Measurements from ENCODE around the gene PROB1.

The PROB1 gene

GRCh38 chr5:139415869-139416268 lies 21.0 kb upstream of the PROB1 start:
- TF ChIP-seq BACH2 (CRISPR knock-in tag; IDR thresholded peaks at IDR 0.05; ENCODE audit: borderline replicate concordance) = no peak
- no peak for TF ChIP-seq PPARA (CRISPR knock-in tag; IDR thresholded peaks at IDR 0.05; ENCODE audit: borderline replicate concordance)
- TF ChIP-seq ZC3H10 (CRISPR knock-in tag; IDR thresholded peaks at IDR 0.05) = no peak
- no peak for TF ChIP-seq CSDC2 (CRISPR knock-in tag; IDR thresholded peaks at IDR 0.05)
- no peak for ATAC-seq

DNA sequence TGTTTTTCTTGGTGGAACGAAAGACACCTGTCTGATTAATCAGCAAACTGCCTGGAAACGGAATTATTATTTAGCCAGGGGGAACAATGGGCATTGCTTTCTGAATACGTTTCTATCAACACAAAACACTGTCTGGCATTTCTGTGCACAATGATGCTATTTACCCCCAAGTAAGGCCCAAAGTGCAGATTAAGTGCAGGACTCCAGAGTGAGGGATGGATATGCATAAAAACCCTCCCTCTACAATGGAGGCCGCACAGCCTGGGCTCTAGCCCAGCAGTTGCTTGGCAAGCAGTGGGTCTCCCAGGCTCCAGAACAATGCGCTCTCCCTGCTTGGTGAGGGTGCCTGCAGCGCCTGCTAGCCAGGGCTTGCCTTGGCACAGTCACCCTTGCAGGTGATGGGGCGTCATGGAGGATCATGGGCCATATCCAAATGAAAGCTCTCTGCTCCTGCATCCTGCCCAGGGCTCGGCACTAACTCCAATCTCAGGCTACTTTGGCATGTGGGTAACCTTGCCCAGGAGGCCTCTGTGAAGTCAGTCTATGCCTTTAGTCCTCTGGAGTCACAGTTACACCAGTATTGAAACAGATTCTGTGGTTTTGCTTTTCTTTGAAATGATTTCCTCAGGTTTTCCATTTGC lies 20.4 kb upstream of the PROB1 start:
- no peak for ATAC-seq
- TF ChIP-seq, protein P1, sequence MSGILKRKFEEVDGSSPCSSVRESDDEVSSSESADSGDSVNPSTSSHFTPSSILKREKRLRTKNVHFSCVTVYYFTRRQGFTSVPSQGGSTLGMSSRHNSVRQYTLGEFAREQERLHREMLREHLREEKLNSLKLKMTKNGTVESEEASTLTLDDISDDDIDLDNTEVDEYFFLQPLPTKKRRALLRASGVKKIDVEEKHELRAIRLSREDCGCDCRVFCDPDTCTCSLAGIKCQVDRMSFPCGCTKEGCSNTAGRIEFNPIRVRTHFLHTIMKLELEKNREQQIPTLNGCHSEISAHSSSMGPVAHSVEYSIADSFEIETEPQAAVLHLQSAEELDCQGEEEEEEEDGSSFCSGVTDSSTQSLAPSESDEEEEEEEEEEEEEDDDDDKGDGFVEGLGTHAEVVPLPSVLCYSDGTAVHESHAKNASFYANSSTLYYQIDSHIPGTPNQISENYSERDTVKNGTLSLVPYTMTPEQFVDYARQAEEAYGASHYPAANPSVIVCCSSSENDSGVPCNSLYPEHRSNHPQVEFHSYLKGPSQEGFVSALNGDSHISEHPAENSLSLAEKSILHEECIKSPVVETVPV (CRISPR knock-in tag; IDR thresholded peaks at IDR 0.05) = no peak
- no peak for TF ChIP-seq ZNF70 (CRISPR knock-in tag; IDR thresholded peaks at IDR 0.05)
- no peak for TF ChIP-seq TOX (CRISPR knock-in tag; IDR thresholded peaks at IDR 0.05; ENCODE audit: borderline replicate concordance)
- TF ChIP-seq BACH2 (CRISPR knock-in tag; IDR thresholded peaks at IDR 0.05; ENCODE audit: borderline replicate concordance) = no peak
- TF ChIP-seq SNAI2 (CRISPR knock-in tag; IDR thresholded peaks at IDR 0.05) = no peak
- no peak for TF ChIP-seq ZNF8 (CRISPR knock-in tag; IDR thresholded peaks at IDR 0.05)
- no peak for TF ChIP-seq GLIS3 (CRISPR knock-in tag; IDR thresholded peaks at IDR 0.05)
- TF ChIP-seq RARB (CRISPR knock-in tag; IDR thresholded peaks at IDR 0.05) = no peak
- TF ChIP-seq ARNTL (CRISPR knock-in tag; IDR thresholded peaks at IDR 0.05; ENCODE audit: borderline replicate concordance, low read depth) = no peak
- no peak for TF ChIP-seq PPARA (CRISPR knock-in tag; IDR thresholded peaks at IDR 0.05; ENCODE audit: borderline replicate concordance)
- no peak for TF ChIP-seq ZFP3 (CRISPR knock-in tag; IDR thresholded peaks at IDR 0.05)
- no peak for TF ChIP-seq POU6F1 (CRISPR knock-in tag; IDR thresholded peaks at IDR 0.05; ENCODE audit: borderline replicate concordance, low read depth)
- TF ChIP-seq, protein P2, sequence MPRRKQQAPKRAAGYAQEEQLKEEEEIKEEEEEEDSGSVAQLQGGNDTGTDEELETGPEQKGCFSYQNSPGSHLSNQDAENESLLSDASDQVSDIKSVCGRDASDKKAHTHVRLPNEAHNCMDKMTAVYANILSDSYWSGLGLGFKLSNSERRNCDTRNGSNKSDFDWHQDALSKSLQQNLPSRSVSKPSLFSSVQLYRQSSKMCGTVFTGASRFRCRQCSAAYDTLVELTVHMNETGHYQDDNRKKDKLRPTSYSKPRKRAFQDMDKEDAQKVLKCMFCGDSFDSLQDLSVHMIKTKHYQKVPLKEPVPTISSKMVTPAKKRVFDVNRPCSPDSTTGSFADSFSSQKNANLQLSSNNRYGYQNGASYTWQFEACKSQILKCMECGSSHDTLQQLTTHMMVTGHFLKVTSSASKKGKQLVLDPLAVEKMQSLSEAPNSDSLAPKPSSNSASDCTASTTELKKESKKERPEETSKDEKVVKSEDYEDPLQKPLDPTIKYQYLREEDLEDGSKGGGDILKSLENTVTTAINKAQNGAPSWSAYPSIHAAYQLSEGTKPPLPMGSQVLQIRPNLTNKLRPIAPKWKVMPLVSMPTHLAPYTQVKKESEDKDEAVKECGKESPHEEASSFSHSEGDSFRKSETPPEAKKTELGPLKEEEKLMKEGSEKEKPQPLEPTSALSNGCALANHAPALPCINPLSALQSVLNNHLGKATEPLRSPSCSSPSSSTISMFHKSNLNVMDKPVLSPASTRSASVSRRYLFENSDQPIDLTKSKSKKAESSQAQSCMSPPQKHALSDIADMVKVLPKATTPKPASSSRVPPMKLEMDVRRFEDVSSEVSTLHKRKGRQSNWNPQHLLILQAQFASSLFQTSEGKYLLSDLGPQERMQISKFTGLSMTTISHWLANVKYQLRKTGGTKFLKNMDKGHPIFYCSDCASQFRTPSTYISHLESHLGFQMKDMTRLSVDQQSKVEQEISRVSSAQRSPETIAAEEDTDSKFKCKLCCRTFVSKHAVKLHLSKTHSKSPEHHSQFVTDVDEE (CRISPR knock-in tag; IDR thresholded peaks at IDR 0.05) = no peak
- no peak for TF ChIP-seq ZNF565 (CRISPR knock-in tag; conservative IDR thresholded peaks at IDR 0.05; ENCODE audit: low read depth)
- no peak for TF ChIP-seq ZFP30 (CRISPR knock-in tag; IDR thresholded peaks at IDR 0.05)
- TF ChIP-seq ZC3H10 (CRISPR knock-in tag; IDR thresholded peaks at IDR 0.05) = no peak
- no peak for TF ChIP-seq ISL1 (CRISPR knock-in tag; IDR thresholded peaks at IDR 0.05)

- ATAC-seq = no peak
- no peak for TF ChIP-seq POU6F1 (CRISPR knock-in tag; IDR thresholded peaks at IDR 0.05; ENCODE audit: borderline replicate concordance, low read depth)
- TF ChIP-seq BACH2 (CRISPR knock-in tag; IDR thresholded peaks at IDR 0.05; ENCODE audit: borderline replicate concordance) = no peak
- no peak for TF ChIP-seq ISL1 (CRISPR knock-in tag; IDR thresholded peaks at IDR 0.05)
These were observed 19.8 kb upstream of the PROB1 start for GRCh38 chr5:139414581-139415130.

- no peak for ATAC-seq
- TF ChIP-seq TOX (CRISPR knock-in tag; IDR thresholded peaks at IDR 0.05; ENCODE audit: borderline replicate concordance) (no peak), BACH2 (CRISPR knock-in tag; IDR thresholded peaks at IDR 0.05; ENCODE audit: borderline replicate concordance) (no peak), ZNF565 (CRISPR knock-in tag; conservative IDR thresholded peaks at IDR 0.05; ENCODE audit: low read depth) (no peak), ISL1 (CRISPR knock-in tag; IDR thresholded peaks at IDR 0.05) (no peak)
- TF ChIP-seq, protein P2 (CRISPR knock-in tag; IDR thresholded peaks at IDR 0.05) = no peak
- TF ChIP-seq, protein P3, sequence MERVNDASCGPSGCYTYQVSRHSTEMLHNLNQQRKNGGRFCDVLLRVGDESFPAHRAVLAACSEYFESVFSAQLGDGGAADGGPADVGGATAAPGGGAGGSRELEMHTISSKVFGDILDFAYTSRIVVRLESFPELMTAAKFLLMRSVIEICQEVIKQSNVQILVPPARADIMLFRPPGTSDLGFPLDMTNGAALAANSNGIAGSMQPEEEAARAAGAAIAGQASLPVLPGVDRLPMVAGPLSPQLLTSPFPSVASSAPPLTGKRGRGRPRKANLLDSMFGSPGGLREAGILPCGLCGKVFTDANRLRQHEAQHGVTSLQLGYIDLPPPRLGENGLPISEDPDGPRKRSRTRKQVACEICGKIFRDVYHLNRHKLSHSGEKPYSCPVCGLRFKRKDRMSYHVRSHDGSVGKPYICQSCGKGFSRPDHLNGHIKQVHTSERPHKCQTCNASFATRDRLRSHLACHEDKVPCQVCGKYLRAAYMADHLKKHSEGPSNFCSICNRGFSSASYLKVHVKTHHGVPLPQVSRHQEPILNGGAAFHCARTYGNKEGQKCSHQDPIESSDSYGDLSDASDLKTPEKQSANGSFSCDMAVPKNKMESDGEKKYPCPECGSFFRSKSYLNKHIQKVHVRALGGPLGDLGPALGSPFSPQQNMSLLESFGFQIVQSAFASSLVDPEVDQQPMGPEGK (CRISPR knock-in tag; IDR thresholded peaks at IDR 0.05; ENCODE audit: borderline replicate concordance) = no peak
- TF ChIP-seq, protein P1 (CRISPR knock-in tag; IDR thresholded peaks at IDR 0.05) = no peak
These were observed 19.1 kb upstream of the PROB1 start for GRCh38 chr5:139413963-139414362.

Measured in SK-N-SH treated with all-trans-retinoic acid at 6 μM for 48 hours (cell line).